HCT116 (cell line): ENCODE data around the gene PLPPR2. TPM values are rescaled to one million over a fixed set of nuclear protein-coding genes. Genes with fewer than 3 reads are reported as not detected.

Experiments used
- ATF3 ChIP-seq: IDR thresholded peaks from 2 replicates; pipeline ENCODE4 v1.6.1; 2012
- CEBPB ChIP-seq: IDR thresholded peaks from 2 replicates; pipeline ENCODE4 v1.6.1; 2012; ENCODE audit warnings: low read depth
- EZH2phosphoT487 ChIP-seq: fragments of 200-600 bp; IDR thresholded peaks from 2 replicates; pipeline ENCODE4 v1.6.1; 2018; ENCODE audit warnings: antibody characterized with exemption, borderline replicate concordance
- MAX ChIP-seq: IDR thresholded peaks from 2 replicates; pipeline ENCODE4 v1.6.1; 2012
- POLR2AphosphoS5 ChIP-seq: IDR thresholded peaks from 2 replicates; pipeline ENCODE4 v1.6.1; 2011; ENCODE audit warnings: mild to moderate bottlenecking, low read depth, low read length, moderate library complexity
- REST ChIP-seq: IDR thresholded peaks from 2 replicates; pipeline ENCODE4 v1.6.1; 2012; ENCODE audit warnings: low read depth
- TCF7L2 ChIP-seq: IDR thresholded peaks from 2 replicates; pipeline ENCODE4 v1.7.0; 2011; ENCODE audit warnings: borderline replicate concordance, inconsistent platforms; ENCODE audit not compliant: insufficient read depth, insufficient read length; ENCODE audit errors: extremely low read depth
- YY1 ChIP-seq: IDR thresholded peaks from 2 replicates; pipeline ENCODE4 v1.6.1; 2011; ENCODE audit warnings: low read length, low read depth, moderate library complexity, mild to moderate bottlenecking; ENCODE audit not compliant: insufficient replicate concordance; ENCODE audit errors: extremely low read depth
- ZNF274 ChIP-seq: fragments of 200-500 bp; sonication (Bioruptor generic); IDR thresholded peaks from 2 replicates; pipeline ENCODE4 v1.6.1; 2014; ENCODE audit warnings: mild to moderate bottlenecking, low read depth, low read length, inconsistent platforms
- total RNA-seq: library from RNA; stranded (reverse); gene quantifications from one replicate; pipeline ENCODE4 v1.2.1, GENCODE V29; 2021; ENCODE audit not compliant: unreplicated experiment

The PLPPR2 gene
- total RNA-seq, 1 experiment from 2014 or later, result 23.2 TPM

GRCh38 chr19:11356074-11356397 lies 804 bp downstream of the PLPPR2 start (continued):
- TF ChIP-seq ZNF274, result no peak
- TF ChIP-seq REST, result no peak
- TF ChIP-seq MAX, result no peak
- no peak for TF ChIP-seq YY1
- TF ChIP-seq CEBPB, result no peak
- no peak for TF ChIP-seq TCF7L2
- TF ChIP-seq ATF3, result no peak
- no peak for TF ChIP-seq POLR2AphosphoS5
- TF ChIP-seq EZH2phosphoT487, result no peak
